Activated CD4-positive, alpha-beta T cell treated with anti-CD3 and anti-CD28 coated beads for 1 hour (primary cell): ENCODE data around the gene ZNRF3.
"Not testable (repeated sequence)": the region's sequence is repeated elsewhere in the genome, so short reads cannot be mapped to it uniquely, and the experiment has no call there.

ENCODE experiments used
- DNase-seq: peaks from one replicate; pipeline ENCODE4 v3.0.0-alpha.2; 2020

The ZNRF3 gene

DNA sequence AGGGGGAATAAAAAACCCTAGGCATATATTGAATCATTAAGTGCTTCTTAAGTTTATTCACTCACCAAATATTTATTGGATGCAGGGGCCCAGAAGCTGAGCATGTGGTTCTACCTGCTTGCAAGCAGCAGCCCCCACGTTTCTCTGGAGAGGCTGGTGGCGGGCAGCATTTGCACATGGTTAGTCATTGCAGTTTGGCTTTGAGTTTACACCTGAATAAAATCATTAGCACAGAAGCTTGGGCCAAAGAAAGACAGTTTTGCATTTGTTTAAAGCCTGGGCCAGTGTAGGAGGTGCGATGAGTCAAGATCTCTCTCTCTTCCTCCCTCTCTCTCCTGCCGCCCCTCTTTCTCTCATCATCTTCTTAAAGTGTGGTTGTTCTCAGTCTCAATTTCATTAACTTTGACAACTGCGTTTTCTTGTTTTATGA is 105.7 kb downstream of the ZNRF3 start:
- DNase-seq = no peak

DNA sequence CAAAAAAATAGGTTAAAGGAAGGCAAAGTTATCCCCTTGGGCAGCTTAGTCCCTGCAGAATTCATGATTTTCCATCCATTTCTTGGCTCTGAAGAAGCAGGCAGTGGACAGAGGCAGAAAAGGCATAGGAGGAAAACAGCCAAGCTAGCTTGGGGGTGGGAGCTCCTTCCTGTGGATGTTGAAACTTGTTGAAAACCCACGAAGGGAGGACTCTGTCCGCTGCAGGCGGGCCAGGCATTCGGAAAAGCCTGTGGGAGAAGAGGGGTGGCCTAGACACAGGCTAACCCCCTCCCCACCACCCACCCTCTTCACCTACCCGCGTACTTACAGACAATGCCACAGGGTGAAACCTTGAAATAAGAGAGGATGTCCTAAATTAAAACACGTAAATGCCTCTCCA is 106.1 kb downstream of the ZNRF3 start:
- no peak for DNase-seq

DNA sequence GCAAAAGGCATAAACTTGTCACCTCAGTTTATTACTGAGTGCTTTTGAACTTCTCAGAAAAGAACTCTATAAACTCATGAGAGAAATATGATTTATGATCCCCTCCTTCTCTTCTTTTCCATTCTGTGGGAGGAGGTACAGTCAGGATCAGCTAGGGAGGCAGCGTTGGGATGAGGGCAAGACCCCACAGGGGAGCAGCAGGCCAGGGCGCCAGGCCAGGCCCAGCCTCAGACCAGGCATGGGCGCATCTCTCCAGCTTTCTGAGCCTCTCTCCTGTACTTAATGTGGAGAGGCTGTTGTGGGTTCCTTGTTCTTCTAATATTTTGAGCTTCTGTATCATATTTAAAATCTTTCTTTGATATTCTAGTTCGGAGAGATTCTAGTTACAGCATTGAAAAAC is 106.5 kb downstream of the ZNRF3 start:
- DNase-seq = no peak

DNA sequence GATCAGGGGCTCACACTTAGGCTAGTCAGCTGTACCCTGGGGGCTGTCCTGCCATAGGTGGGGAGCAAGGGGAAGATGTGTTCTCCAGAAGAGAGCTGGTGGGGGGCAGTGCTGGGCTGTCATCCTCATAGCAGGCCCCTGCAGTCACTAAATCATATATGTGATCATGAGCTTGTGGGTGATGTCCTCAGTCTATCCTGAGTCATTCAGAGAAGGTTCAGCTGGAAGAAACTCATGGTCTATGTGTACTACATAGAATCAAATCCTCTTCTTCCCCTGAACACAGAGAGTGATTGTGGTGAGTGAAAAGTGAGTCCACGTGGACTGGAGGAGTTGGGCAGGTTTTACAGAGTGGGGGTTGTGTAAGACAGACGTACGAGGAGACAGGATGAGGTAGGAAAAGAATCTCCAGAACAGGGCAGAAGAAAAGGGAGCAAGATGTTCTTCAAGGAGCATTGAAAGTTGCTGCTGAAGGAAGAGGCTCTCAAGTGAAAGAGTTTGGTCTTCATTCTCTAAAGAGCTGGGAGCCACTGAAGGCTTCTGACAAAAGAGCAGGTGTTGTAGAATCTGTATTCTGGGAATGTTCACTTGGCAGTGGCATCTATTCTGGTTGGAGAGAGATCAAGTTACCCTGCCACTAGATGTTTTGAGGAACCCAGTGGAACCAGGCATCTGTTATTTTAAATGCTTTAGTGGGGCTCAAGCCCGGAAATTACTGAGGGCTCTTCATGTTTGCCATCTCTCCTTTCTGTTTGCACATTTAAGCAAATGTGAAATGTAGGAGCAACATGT is 109.4 kb downstream of the ZNRF3 start:
- no peak for DNase-seq

DNA sequence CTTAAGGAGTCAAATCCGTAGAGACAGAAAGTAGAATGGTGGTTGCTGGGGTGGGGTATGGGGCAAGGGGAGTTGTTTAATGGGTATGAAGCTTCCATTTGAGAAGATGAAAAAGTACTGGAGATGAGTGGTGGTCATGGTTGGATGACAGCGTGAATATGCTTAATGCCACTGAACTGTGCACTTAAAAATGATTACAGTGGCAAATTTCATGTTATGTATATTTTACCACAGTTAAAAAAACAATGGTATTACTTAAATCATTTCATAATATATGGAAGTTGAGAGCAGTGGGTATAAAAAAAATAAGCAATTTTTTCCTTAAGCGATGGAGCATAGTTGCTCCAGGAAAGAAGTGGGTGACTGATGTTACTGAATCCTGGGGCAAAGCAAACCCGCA is 111.2 kb downstream of the ZNRF3 start:
- DNase-seq = no peak

DNA sequence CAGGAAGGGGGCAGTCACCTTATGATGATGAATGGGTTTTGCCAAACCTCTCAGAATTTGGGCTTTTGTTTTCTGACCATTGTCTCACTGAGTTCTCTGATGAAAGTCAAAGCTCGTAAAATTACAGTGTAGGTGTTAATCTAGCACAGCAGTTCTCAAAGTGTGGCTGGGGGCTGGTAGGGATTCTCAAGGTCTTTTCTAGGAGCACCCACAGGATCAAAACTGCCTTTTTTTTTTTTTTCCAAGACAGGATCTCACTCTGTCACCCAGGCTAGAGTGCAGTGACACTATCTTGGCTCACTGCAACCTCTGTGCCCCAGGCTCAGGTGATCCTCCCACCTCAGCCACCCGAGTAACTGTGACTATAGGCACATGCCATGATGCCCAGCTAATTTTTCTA is 112.2 kb downstream of the ZNRF3 start:
- DNase-seq = no peak

DNA sequence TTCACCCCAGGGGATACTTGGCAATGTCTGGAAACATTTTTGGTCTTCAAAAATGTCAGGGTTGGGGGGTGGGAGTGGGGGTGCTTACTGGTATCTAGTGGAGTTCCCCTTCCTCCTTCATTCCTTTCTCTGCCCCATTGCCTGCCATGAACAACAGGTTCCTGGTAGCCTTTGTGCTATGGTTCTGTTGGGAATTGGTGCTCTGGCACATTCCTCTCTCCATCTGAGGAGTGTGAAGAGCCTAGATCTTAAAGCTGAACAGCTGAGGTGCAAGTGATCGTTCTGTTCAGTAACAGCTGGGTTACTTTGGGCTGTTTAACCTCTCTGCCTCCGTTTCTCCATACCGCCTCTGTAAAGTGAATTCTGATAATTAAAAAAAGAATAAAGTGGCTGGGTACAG is 114.0 kb downstream of the ZNRF3 start:
- DNase-seq = no peak

DNA sequence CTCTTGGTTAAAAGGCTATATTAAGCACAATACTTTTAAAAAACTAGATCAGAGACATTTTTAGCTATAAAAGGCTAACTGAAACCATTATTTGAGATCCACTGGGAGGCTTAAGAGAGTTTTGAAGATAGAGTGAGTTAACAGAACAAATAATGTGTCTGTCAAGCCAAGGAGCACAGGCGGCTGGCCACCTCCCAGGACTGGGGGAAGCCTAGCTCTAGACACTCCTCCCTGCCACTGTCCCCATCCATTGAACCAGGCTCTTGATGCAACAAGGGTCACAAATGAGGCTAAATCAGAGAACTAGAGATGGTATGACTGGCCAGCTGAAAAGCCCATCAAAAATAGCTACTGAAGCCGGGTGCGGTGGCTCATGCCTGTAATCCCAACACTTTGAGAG is 115.3 kb downstream of the ZNRF3 start:
- DNase-seq = no peak

DNA sequence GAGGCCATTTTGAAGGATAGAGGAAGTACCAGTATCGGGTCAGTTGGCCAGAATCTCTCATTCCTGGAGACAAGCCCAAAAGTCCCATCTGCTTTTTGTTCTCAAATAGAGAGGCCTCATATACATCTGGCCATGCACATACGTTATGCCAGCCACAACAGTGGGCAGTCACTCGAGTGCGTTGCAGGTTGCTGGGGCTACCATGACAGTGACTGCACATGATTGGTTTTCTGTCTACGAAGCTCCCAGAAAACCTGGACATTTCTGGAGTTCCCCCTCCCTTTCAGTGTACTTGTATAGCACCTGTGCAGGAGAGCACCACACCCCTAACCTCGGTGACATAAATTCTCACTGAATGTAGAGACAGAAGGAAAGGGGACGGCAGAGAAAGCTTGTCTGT is 116.1 kb downstream of the ZNRF3 start:
- no peak for DNase-seq

DNA sequence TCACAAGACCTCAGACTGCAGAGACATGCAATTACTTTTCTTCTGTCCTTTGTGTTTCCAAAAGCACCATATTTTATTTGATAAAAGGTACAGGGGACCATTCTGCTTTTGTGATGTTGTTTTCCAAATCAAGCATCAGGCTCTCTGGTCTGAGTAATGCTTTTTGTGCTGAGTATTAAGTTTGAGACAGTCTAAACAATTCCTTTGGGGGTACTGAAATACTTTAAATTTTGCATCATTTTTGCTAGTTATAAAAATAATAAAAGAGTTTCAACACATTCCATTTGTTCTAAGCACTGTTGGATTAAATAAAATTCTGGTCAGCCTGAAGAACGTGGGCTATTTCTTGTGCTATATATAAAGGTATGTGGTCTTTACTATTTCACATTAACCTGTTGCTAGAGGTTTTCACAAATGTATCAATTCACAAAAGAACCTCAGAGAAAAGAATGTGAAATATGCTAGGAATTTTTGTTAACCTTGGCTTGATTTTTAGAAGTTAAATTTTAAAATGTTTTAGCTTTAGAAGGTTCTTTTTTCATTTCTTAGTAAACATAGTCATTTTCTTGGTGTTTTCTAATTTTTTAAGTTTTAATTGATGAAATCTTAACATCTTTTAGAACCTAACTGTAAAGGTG is 116.7 kb downstream of the ZNRF3 start:
- DNase-seq = no peak

DNA sequence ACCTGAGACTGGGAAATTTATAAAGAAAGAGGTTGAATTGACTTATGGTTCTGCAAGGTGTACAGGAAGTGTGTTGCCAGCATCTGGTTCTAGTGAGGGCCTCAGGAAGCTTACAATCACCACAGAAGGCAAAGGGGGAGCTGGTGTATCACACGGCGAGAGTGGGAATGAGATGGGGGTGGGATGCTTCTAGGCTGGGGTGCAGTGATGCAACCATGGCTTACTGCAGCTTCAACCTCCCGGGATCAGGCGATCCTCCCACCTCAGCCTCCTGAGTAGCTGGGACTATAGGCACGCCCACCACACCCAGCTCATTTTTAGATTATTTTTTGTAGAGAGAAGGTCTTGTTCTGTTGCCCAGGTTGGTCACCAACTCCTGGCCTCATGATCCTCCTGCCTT is 117.3 kb downstream of the ZNRF3 start:
- no peak for DNase-seq

DNA sequence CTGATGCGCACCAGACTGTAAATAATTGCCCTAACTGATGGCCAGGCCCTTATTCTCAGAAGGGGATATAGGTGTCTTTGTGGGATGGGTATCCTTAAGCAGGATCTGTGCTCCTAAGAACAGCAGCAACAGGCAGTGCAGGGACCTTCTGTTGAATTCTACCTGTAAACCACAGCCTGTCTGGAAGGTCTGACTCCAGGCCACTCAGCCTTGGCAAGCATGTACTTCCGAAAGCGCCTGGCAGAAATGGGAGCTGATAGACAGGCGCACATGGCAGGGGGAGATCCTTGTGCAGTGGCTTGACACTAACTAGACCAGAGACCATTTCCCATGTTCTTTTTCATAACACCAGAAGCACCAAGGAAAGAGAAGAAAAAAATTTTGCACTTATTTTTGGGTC is 119.2 kb downstream of the ZNRF3 start:
- DNase-seq = no peak

DNA sequence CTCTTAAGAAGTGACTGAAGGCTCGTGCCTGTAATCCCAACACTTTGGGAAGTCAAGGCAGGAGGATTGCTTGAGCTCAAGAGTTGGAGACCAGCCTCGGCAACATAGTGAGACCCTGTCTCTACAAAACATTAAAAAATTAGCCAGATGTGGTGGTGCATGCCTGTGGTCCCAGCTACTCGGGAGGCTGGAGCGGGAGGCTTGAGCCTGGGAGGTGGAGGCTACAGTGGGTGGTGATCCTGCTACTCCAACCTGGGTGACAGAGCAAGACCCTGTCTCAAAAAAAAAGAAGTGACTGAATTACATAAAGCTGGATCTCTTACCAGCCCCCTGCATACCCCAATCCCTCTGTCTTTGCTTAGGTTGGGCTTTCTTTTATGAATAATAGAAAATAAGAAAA is 120.2 kb downstream of the ZNRF3 start:
- no peak for DNase-seq

DNA sequence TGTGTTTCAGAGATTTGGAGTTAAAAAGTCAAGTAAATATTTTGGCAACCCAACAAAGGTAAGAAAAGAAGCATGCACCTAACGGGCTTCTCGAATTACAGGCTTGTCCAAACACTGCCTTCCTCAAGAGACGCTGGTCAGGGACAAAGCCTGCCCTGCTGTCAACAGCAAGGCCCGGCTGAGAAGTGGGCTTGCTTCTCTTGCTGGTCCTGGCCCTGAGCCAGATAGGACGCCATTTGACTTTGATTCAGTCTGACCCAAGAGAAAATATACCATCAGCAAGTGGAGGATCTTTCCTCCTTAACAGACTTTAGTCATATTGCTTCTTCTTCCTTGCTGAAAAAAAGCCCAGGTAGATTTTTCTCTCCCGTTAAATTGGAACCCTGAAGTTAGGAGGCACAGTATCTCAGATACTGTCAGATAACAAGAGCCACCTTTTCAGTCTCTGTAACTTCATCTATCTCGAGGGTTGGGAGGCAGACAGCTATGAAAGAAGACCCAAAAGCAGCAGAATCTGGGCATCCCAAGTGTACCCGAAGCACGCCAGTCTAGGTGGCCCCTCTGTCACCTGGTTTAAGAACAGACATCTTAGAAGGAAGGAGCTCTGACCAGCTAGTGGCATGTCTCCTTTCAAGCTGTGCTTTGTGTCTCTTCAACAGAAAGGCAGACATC is 120.7 kb downstream of the ZNRF3 start:
- no peak for DNase-seq

DNA sequence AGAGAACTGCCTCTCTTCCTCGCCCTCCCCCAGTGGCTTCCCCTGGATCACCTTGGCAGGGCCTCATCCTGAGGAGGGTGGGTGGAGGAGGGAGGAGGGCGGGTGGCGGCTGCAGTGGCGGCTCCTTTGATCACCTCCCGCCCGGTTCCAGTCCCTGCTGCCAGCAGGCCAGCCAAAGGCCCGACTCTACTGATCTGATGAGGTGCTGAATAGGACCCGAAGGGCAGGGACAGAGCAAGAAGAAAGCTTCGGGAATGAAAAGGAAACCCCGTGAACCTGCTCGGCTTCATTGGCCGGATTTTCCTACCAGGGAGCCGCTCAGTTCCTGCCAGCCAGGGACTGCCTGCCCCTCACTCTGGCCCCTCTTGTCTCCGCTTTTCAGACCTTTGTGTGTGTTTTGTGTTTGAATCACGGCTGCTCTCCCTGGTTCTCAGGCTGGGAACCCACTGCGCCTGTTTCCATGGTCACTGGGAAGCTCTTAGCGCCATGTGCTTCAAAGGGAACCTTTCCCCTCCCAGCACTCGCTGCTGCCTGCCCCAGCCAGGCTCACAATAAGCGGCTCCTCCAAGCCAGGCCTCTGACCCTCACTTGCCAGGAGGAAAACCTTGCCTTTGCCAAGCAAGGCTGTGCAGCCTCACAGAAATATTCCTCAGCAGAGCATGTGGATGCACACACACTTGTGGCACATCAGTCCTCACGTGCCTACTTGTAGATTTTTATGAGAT is 121.4 kb downstream of the ZNRF3 start:
- no peak for DNase-seq

DNA sequence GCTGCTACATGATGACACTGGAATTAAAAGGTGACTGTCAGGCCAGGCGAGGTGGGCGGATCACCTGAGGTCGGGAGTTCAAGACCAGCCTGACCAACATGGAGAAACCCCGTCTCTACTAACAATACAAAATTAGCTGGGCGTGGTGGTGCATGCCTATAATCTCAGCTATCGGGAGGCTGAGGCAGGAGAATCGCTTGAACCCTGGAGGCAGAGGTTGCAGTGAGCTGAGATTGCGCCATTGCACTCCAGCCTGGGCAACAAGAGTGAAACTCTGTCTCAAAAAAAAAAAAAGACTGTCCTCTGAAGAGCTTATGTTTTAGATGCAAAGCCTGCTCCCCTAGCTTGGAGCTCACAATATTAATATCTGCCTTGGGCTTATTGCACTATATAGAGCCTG is 122.4 kb downstream of the ZNRF3 start:
- not testable (repeated sequence) for DNase-seq

DNA sequence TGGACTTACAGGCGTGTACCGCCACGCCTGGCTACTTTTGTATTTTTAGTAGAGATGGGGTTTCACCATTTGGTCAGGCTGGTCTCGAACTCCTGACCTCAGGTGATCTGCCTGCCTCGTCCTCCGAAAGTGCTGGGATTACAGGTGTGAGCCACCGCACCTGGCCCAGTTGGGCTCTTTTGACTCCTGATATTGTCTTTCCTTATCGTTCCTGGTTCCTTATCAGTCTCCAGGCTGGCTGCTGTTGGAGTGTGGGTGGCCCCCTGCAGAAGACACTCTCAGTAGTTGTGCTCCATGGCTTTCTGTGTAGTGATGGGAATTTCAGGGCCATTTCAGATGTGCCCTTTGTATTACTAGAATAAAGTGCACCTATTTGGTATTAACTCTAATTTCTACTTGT is 123.0 kb downstream of the ZNRF3 start:
- DNase-seq = no peak

DNA sequence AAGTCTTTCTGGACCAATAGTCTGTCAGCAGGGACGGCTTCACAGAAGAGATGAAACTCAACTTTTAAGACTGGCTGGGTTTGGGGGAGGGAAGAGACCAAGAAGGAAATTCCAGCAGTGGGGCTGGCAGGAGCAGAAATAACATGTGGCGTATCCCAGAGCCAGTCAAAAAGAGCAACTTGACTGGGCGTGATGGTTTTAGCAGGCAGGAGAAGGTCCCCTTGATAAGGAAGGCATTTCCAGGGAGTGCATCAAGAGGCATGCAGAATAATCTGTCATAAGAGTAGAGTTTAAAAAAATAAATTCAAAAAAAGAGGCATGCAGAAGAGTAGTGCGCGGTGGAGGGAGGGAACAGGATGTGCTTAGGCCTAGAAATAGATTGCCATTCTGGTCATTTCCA is 125.8 kb downstream of the ZNRF3 start:
- DNase-seq = no peak

DNA sequence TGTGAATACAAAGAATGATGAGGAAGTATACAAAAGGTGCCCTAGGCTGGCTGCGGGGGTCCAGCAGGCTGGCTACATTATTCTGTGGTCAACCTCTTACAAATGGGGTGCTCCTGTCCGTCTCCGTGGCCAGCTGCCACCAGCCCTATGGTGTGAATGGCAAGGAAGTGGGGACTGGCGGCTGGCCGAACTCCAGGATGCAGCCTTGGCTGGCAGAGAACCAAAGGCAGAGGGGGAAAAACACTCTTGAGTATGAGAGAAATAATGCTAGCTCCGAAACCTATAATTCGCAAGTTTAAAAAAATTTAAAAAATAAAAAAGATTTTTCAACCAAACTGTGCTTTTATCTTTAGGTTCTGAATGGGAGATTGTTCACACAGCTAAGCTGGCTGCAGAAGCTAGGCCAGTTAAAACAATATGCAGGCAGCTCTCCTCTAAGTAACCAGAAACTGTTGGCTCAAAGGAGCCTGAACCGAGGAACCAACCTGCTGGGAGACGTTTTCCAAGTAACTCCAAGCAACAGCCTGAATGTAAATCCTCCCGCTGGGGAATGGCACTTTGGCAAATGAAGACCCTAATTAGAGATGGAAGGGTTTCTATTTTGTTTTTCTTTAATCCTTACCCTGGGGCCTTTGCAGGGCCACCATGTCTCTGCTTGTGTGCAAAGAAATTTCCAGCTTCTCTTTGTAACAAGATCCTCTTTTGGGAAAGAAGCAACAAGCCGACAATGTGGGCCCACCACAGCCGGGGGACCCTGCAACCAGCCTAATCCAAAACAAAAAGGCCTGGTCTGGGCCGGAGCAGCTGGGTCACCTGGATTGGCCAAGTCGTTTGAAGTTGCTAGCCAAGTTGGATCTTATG is 128.1 kb downstream of the ZNRF3 start:
- DNase-seq = no peak

DNA sequence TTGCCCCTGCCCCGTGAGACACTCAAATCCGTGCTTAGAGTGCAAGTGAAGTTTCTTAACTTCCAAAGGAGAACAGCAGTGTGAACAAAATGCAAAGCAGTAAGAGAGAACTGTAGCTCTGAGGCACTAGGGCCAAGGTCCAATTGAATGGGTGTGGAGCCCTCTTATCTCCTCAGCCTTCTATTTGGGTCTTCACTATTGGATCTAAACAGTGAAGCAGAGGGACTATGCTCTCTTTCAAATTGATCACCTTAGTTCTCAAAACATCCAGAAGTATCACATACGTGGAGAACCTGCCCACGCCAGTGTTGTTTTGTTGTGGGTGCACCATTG is 128.7 kb downstream of the ZNRF3 start:
- DNase-seq = no peak

DNA sequence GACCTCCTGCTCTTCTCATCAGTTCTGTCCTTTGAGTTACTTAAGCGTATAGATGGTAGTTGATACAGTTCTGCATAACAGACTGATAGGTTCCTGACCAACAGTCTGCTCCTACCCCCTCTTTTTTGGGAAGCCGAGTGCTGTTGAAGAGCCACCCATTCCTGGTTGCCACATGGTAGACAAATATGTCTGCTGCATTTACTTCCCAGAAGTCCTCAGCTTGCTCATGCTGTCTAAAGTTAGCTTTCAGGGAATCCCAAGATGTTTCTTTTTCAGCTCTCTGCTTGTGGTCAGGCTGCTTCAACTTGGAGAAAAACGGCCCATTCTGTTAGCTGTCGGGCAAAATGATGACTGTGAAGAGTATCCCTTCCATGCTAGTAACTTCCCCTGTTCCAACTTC is 129.6 kb downstream of the ZNRF3 start:
- no peak for DNase-seq

DNA sequence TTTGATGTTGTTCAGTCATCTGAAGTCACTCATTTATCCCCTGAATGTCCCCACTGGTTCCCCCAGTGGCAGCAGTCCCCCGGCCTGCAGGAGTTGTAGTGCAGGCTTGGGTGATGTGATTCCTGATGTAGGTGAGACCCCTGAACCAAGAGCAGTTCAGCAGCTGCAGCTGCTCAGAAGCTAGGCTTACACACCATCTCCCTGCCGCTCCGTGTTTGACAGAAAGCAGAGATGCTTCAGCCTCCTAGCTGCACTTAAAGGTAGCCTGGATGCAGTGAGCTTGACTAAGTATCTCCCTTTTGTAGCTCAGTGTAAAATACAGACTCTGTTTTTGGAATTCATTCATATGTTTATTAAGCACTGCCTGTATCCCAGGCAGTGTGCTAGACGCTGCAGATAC is 130.9 kb downstream of the ZNRF3 start:
- DNase-seq = no peak

DNA sequence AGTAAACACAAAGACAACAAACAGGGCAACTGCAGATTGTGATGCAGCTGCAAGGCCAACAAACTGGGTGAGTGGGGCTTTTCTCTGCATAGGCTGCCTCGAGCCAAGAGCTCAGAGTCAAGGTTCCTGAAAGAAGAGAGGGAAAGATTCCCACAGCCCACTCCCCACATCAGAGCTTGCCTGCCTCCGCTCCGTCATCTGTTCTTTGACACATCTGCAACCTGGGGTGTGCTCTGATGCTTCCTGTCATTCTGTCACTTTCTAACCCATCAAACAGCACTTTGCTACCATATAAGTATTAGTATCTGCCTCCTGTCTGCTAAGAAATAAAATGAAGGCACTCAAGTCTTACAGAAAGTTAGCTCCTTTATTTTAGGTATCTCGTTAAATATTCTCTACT is 131.4 kb downstream of the ZNRF3 start:
- DNase-seq = no peak
